Gastrocnemius medialis (tissue), 4 donors: ENCODE measurements around the gene GABBR1.

Experiments used
- POLR2A ChIP-seq, 2 donors: fragments of 450-650 bp; IDR thresholded peaks; one replicate each; pipeline ENCODE4 v1.6.1; 2017; ENCODE audit warnings: antibody characterized with exemption in 2 of 2, mild to moderate bottlenecking in 2 of 2, moderate library complexity in 2 of 2
- TF ChIP-seq, protein P1 (sequence below), 5 experiments: fragments of 450-650 bp in 3 of 5; fragments of 200-600 bp in 2 of 5; sonication (generic) in 2 of 5; IDR thresholded peaks in 4 of 5; conservative IDR thresholded peaks in 1 of 5; 1 replicate in 4 of 5; 2 replicates in 1 of 5; pipeline ENCODE4 v1.5.1; 2016 to 2019; ENCODE audit warnings: antibody characterized with exemption in 5 of 5, mild to moderate bottlenecking in 3 of 5, moderate library complexity in 3 of 5

- TF ChIP-seq, protein P1, sequence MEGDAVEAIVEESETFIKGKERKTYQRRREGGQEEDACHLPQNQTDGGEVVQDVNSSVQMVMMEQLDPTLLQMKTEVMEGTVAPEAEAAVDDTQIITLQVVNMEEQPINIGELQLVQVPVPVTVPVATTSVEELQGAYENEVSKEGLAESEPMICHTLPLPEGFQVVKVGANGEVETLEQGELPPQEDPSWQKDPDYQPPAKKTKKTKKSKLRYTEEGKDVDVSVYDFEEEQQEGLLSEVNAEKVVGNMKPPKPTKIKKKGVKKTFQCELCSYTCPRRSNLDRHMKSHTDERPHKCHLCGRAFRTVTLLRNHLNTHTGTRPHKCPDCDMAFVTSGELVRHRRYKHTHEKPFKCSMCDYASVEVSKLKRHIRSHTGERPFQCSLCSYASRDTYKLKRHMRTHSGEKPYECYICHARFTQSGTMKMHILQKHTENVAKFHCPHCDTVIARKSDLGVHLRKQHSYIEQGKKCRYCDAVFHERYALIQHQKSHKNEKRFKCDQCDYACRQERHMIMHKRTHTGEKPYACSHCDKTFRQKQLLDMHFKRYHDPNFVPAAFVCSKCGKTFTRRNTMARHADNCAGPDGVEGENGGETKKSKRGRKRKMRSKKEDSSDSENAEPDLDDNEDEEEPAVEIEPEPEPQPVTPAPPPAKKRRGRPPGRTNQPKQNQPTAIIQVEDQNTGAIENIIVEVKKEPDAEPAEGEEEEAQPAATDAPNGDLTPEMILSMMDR (IDR thresholded peaks at IDR 0.05 in 4 of 5, conservative IDR thresholded peaks at IDR 0.05 in 1 of 5): no peak
- TF ChIP-seq POLR2A (IDR thresholded peaks at IDR 0.05): no peak
Observed at GRCh38 chr6:29596381-29596900, 36.5 kb downstream of the GABBR1 start.
